HUES6 (cell line): ENCODE results near the gene EMC10.

ENCODE experiments used
- H3K27ac ChIP-seq: 2 replicates; pipeline ENCODE4 v1.7.0; 2013; ENCODE audit warnings: low read depth, mild to moderate bottlenecking, low read length, inconsistent platforms
- H3K27me3 ChIP-seq: 2 replicates; pipeline ENCODE4 v1.6.1; 2013; ENCODE audit warnings: low read length; ENCODE audit not compliant: control insufficient read depth, insufficient read depth
- H3K36me3 ChIP-seq: 2 replicates; pipeline ENCODE4 v1.6.1; 2013; ENCODE audit warnings: low read length; ENCODE audit not compliant: control insufficient read depth, insufficient read depth
- H3K4me1 ChIP-seq: 2 replicates; pipeline ENCODE4 v1.6.1; 2013; ENCODE audit warnings: low read length; ENCODE audit not compliant: control insufficient read depth, insufficient read depth
- H3K4me3 ChIP-seq: 2 replicates; pipeline ENCODE4 v1.5.1; 2013; ENCODE audit warnings: low read depth, low read length
- H3K9ac ChIP-seq: one replicate; pipeline ENCODE4 v1.6.1; 2013; ENCODE audit warnings: mild to moderate bottlenecking, low read length
- H3K9me3 ChIP-seq: 2 replicates; pipeline ENCODE4 v1.6.1; 2013; ENCODE audit warnings: low read depth, low read length; ENCODE audit not compliant: control insufficient read depth, insufficient read depth

Gene EMC10

DNA sequence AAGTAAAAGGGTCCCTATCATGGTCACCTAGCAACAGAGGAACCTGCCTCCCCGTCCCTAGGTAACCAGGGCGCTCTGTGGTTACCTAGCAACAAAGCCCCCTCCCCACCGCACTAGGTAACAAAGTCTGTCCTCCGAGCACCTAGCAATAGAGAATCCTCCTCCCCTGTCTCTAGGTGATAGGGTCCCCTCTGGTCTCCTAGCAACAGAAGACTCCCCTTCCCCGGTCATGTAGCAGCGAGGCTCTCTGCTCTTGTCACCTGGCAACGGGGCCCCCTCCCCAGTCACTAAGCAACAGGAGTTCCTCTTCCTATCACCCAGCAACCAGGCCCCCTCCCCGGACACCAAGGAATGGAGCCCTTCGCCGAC lies 34.4 kb downstream of the EMC10 start:
- no peaks in the 10 kb centered on the region for H3K9me3 ChIP-seq
- no peaks in the 10 kb centered on the region for H3K36me3 ChIP-seq
- H3K27me3 ChIP-seq = peaks cover 18% of the 10 kb centered on the region
- no peak overlapping the region for H3K27ac ChIP-seq
- peak overlapping the region; percentile 60 for H3K9ac ChIP-seq
- peak overlapping the region; percentile 63 for H3K4me3 ChIP-seq
- H3K4me1 ChIP-seq = peaks cover 10% of the 10 kb centered on the region; the same call in 1 of the 2 replicates

DNA sequence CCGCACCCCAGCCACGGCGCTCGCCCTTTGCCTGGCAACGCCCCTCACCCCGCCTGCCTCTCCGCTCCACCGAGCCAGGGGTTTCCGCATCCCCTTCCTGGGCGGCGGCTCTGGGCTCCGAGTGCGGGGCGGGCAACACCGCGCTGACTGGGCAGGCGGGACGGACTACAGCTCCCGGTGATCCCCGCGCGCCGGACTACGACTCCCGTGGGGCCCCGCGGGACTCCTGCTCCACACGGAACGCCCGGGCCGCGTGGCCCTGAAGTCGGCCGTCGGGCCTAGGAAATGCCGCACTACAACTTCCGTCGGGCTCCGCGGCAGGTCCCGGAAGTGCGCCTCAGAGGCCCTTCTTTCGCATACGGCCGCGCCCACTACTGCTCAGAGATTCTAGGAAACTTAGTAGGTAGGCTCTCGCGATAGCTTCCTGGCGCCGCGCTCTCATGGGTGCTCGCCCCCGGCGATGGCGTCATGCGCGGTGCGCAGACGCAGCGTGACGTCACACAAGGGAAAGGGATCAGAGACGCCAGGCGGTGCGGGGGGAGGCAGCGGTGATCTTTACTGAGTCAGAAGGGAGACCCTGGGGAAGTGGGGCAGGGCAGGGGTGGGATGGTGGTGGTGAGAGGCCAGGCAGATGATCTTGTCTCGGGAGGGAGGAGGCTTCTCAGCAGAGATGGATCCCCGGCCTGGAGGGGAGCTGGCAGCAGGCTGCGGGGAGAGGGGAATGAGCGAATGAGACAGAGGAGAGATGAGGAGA lies 34.9 kb downstream of the EMC10 start, which contains the start of gene JOSD2:
JOSD2 (minus strand) TSS at position 123 of the 754 bp plus-strand sequence. CDS start 760 bp downstream, outside the sequence.
- H3K27me3 ChIP-seq = peaks cover 18% of the 10 kb centered on the region
- no peaks in the 10 kb centered on the region for H3K36me3 ChIP-seq
- H3K4me3 ChIP-seq = peak within 1 kb of the TSS; percentile 63
- peaks cover 10% of the 10 kb centered on the region; the same call in 1 of the 2 replicates for H3K4me1 ChIP-seq
- no peak within 1 kb of the TSS for H3K27ac ChIP-seq
- H3K9me3 ChIP-seq = no peaks in the 10 kb centered on the region
- peak within 1 kb of the TSS; percentile 60 for H3K9ac ChIP-seq

DNA sequence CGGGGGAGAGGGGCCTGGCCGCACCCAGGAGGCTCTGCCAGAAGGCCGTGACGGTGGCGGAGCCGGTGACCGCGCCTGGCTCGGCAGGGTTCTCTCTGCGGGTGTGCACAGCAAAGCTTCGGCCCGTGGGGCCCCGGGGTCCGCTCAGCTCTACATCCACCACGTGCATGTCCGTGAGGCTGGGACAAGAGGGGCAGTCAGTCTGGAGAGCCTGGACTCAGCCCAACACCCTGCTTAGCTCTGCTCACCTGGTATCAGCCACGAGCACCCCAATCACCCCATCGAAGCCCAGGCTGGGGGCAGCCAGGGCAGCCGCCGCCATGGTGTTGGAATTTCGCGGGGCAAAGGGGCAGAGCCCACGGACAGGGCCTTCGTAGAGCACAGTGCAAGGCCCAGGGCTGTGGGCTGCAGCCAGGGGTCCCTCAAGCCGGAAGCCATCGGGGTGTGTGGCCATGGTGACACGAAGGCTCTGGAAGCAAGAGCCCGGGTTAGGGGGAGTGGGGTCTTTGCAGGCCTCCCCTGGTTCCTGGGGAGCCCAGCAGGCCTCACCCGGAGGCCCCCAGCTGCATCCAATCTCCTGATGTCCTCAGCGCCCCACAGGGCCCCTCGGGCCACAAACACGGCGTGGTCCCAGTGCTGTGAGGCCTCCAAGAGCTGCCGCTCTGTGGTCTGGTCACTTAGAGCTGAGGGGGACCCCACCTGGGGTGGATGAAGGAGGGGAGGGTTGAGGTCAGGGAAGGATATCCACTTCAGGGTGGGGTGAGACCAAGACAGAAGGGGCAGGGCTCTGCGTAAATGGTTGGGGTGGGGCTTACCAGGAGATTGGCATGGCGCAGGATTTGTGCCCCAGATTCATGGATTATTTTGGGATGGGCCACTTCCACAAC lies 36.0 kb downstream of the EMC10 start:
- Histone ChIP-seq H3K36me3 (no peaks in the 10 kb centered on the region), H3K27ac (no peak overlapping the region), H3K4me1 (peaks cover 10% of the 10 kb centered on the region; the same call in 1 of the 2 replicates), H3K9me3 (no peaks in the 10 kb centered on the region), H3K9ac (no peak overlapping the region), H3K27me3 (peaks cover 21% of the 10 kb centered on the region), H3K4me3 (peak overlapping the region; percentile 63)

DNA sequence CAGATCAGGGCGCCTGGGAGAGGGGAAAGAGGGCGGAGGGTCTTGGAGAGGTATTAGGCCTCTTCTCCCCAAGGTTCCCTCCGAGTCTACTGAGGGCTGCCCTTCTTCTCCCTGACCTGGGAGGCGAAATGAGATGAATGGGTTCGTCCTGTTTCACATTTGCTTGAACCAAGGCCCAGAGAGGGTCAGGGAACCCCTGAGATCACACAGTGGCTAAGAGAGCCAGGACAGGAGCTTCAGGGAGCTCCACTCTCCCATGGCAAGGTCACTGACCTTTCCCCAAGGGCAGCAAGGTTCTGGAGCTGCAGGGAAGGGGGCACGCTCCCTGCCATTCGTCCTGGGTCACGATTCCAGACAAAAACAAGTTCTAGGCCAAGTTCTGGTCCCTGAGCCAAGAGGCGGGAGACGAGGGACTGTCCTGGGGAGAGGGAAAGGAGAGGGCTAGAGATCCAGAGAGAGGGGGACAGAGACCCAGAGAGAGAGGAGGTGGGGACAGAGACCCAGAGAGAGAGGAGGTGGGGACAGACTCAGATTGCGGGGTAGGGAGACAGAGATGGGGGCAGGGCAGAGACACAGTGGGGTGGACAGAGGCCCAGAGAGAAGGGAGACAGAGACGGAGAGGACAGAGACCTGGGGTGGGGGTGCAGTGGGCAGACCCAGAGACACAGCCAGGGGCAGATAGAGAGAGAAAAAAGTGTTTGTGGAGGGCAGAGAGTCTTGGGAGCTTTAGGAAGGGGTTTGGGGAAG lies 36.9 kb downstream of the EMC10 start:
- H3K9ac ChIP-seq = no peak overlapping the region
- peaks cover 10% of the 10 kb centered on the region; the same call in 1 of the 2 replicates for H3K4me1 ChIP-seq
- no peaks in the 10 kb centered on the region for H3K9me3 ChIP-seq
- peaks cover 15% of the 10 kb centered on the region for H3K27me3 ChIP-seq
- no peaks in the 10 kb centered on the region for H3K36me3 ChIP-seq
- no peak overlapping the region for H3K27ac ChIP-seq
- H3K4me3 ChIP-seq = no peak overlapping the region

DNA sequence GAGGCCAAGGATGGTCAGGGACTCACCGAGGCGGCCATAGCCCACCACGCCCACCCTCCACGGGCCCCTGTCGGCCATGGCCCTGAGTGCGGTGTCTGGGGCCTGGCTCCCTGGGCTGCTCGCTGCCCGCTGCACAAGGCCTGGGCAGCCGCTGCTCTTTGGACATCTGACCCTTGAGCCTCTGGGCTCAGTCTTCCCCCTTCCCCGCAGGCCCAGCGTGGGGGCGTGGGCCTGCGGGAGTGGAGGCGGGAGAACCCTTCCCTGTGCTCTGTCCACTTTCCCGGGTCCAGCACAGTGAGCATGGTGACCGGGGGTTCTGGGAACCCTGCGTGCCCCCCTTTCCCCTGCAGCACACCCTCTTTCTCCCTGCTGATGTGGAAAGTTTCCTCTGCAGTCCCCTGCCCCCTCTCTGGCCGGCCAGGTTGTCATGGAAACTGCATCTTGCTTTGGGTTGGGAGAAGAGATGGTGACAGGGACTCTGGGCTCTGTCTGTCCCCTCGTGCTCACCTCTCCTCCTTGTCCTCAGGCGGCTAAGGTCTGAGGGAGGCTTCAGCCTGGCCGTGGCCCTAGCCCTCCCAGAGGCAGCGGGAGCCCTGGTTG lies 37.5 kb downstream of the EMC10 start, which contains the start of gene ASPDH:
ASPDH (minus strand) TSS at position 168 of the 600 bp plus-strand sequence; CDS start at position 78, 90 bp downstream.
- no peak within 1 kb of the TSS for H3K27ac ChIP-seq
- peak within 1 kb of the TSS; percentile 7 for H3K9ac ChIP-seq
- H3K27me3 ChIP-seq = peaks cover 9% of the 10 kb centered on the region
- H3K4me1 ChIP-seq = peaks cover 10% of the 10 kb centered on the region; the same call in 1 of the 2 replicates
- H3K36me3 ChIP-seq = no peaks in the 10 kb centered on the region
- H3K4me3 ChIP-seq = peak within 1 kb of the TSS; percentile 44
- no peaks in the 10 kb centered on the region for H3K9me3 ChIP-seq

DNA sequence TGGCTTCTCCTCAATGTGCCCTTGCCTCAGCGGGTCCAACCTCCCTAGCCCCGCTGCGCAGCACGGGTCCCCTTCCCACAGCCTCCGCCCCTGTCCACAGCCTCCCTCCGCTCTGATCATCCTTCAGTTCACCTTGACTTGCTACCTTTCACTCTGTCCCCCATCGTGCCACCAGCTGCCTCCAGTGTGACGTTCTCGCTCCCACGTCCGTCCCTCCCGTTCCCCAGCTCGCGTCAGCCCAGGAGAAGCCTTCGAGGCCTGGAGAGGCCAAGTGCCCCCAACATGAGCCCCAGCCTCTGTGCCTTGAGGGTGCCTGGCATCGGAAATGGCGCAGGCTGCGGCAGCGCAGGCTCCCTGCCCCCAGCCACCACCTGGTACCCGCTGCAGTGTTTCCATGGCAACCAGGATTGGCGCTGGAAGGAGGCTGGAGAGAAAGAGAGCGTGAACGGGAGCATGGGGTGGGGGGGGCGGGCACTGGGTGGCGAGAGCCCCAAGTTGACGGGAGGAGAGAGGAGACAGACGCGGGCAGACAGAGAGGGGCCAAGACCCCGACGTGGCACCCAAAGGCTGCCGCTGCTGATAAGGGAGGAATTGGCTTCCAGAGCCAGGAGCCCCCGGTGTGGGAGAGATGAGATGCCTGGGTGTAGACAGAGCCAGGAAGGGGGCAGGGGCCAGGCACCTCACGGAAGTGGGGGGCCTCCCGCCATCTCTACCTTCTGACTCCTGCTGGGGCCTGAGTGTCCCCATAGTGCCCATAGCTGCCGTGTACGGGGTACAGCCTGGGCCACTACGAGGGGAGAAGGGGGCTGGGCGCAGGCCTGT lies 38.2 kb downstream of the EMC10 start:
- H3K27ac ChIP-seq = no peak overlapping the region
- H3K4me1 ChIP-seq = peaks cover 10% of the 10 kb centered on the region; the same call in 1 of the 2 replicates
- H3K9ac ChIP-seq = peak overlapping the region; percentile 7
- no peaks in the 10 kb centered on the region for H3K9me3 ChIP-seq
- peaks cover 8% of the 10 kb centered on the region for H3K27me3 ChIP-seq
- no peaks in the 10 kb centered on the region for H3K36me3 ChIP-seq
- H3K4me3 ChIP-seq = peak overlapping the region; percentile 44

DNA sequence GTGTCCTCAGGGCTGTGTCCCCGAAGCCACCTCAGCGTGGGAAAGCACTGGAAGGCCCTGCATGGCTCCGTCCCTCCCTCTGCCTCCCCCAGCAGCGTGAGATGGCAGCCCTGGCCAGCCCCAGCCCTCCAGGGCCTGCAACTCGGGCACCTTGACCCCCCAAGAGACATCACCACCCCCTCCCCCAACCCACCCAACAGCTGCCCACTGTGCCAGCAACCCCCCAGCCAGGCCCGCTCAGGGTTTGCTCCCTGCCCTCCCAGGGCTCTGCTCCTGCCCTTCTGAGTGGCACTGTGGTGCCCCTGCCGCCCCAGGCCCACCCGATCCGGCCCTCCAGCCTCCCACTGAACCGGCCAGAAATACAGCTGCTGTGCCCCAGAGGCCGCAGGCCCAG lies 38.9 kb downstream of the EMC10 start:
- Histone ChIP-seq H3K27me3 (peaks cover 8% of the 10 kb centered on the region), H3K9me3 (no peaks in the 10 kb centered on the region), H3K4me3 (no peak overlapping the region), H3K9ac (no peak overlapping the region), H3K36me3 (no peaks in the 10 kb centered on the region), H3K27ac (no peak overlapping the region), H3K4me1 (peaks cover 8% of the 10 kb centered on the region; the same call in 1 of the 2 replicates)

DNA sequence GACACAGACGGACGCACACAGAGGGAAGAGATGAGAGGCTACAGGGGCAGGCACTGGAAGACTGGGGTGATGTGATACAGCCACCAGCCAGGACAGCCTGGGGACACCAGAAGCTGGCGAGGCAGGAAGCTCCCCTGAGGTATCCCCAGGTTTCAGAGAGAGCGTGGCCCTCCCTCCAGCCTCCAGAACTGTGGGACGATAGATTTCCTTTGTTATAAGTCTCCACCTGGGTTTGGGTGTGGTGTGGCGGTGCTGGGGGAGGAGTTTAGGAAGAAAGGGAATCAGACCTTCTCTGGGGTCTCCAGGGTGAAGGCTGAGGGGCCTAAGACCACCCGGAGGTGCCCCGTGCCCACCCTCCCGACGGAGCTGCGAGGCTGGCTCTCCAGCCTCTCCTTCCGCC lies 40.1 kb downstream of the EMC10 start:
- Histone ChIP-seq H3K4me1 (peaks cover 7% of the 10 kb centered on the region; the same call in 1 of the 2 replicates), H3K4me3 (no peak overlapping the region), H3K9ac (no peak overlapping the region), H3K27me3 (peaks cover 8% of the 10 kb centered on the region), H3K9me3 (no peaks in the 10 kb centered on the region), H3K27ac (no peak overlapping the region), H3K36me3 (no peaks in the 10 kb centered on the region)

DNA sequence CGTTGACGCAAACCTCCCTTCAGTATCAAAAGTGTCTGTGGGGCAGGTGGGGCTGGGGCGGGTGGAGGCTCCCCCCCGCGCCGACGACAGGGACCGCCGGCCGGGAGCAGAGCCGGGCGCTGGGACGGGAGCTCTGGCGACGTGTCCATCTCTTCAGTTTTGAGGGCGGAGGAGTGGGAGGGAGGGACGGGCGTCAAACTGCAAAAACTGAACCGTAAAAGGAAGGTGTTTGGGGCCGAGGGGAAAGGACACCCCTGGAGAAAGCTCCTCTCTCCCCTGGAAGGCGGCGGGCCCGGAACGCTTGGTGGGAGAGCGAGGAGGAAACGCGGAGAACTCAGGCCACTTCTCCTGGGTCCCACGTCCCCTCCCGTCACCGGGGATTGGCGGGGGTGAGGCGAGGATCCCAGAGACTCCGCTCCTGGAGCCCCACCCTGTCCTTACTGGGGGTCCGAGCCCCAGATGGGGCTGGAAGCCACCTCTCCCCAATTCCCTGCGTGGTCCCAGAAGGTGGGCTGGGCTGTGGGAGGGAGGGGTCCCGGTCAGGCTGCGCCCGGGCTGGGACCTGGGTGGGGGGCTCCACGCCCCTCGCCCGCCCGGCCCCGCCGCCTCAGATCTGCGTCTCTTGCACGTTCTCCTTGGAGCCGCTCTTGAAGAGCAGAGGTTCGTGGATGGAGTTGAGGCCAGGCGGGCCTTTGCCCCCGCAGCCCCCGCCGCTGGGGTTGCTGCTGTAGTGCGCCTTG lies 40.8 kb downstream of the EMC10 start:
- Histone ChIP-seq H3K27me3 (peaks cover 8% of the 10 kb centered on the region), H3K4me1 (peaks cover 7% of the 10 kb centered on the region; the same call in 1 of the 2 replicates), H3K4me3 (no peak overlapping the region), H3K36me3 (no peaks in the 10 kb centered on the region), H3K27ac (no peak overlapping the region), H3K9me3 (no peaks in the 10 kb centered on the region), H3K9ac (no peak overlapping the region)
